Measurements from ENCODE around the gene DEDD.
A peak's percentile ranks its signal among the peaks of the same experiment; 100 is the strongest.

Gene DEDD

GRCh38 chr1:161162806-161163205 is 30.3 kb upstream of the DEDD start:
- no peak for DNase-seq

DNA sequence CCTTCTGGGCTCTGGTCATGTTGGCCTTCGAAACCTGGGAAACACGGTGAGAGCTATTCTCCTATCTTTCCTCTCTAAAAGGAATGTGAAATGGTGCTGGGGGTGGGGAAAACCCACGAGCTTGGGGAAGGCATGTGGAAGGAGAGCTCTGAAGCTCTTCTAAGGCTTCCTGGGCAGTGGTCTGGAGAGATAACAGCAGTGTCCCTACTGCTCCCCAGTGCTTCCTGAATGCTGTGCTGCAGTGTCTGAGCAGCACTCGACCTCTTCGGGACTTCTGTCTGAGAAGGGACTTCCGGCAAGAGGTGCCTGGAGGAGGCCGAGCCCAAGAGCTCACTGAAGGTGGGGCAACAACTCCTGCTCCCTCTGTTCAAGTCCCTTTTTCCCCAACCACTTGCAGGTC is 29.6 kb upstream of the DEDD start:
- DNase-seq = no peak

- DNase-seq = no peak
These were observed 29.2 kb upstream of the DEDD start for GRCh38 chr1:161161652-161162051.

GRCh38 chr1:161160671-161161145 is 28.2 kb upstream of the DEDD start:
- DNase-seq = no peak

DNA sequence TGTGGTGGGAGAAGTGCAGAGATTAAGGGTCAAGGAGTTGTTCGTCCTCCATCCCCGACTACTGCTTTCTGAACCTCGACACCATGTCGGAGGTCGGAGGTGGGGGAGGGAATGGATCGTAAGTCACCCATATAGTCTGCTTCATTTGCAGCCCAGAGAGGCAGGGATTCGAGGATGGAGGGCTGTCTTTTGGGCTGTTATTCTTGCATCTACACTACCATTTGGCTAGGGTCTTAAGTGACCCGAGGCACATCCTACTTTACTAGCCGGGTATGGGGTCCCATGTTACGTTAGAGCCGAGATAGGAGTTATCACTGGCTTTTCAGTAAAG is 27.4 kb upstream of the DEDD start:
- DNase-seq = no peak

GRCh38 chr1:161159087-161159912 is 26.8 kb upstream of the DEDD start, which contains the start of gene USP21:
Gene USP21, plus strand, starts transcription at chr1:161159500. Its CDS starts 1,141 bp downstream, at chr1:161160641.
- peak; percentile 89 for DNase-seq

- DNase-seq = no peak
These were observed 26.0 kb upstream of the DEDD start for GRCh38 chr1:161158316-161159010.

DNA sequence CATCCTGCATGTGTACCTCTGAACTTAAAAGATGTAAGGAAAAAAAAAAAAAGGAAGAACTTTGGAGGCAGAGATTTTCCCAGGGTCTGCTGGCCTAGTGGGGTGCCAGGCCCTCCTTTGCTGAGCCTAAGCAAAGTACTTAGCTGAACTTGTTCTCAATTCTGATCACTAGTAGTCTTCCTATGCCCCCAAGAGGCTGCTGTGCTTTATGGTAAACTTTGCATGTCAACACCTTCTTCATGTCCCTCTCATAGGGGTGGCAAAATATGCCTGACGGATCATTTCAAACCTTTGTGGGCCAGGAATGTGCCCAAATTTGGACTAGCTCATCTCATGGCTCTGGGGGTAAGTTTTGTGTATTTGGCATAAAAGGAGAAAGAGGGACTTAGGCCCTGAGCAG is 25.4 kb upstream of the DEDD start:
- DNase-seq = no peak

- DNase-seq = peak; percentile 77
These were observed 21.3 kb upstream of the DEDD start, which contains the start of gene UFC1 for GRCh38 chr1:161153682-161154337. Gene UFC1, plus strand, starts transcription at chr1:161153978. Its CDS starts 20 bp downstream, at chr1:161153998.

DNA sequence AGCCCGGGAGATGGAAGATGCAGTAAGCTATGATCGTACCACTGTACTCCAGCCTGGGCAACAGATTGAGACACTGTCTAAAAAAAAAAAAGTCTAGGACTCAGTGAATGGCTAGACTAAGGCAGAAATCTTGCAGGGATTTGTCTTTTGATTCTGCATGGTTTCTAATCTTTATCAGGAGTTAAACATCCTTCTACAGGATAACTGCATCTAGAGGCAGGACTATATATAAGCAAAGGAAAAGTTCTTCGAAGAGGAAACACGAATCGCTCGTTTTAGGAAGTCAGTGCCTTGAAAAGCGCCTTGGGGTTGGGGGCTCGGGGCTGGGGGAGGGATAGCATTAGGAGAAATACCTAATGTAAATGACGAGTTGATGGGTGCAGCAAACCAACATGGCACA is 20.7 kb upstream of the DEDD start:
- no peak for DNase-seq

DNA sequence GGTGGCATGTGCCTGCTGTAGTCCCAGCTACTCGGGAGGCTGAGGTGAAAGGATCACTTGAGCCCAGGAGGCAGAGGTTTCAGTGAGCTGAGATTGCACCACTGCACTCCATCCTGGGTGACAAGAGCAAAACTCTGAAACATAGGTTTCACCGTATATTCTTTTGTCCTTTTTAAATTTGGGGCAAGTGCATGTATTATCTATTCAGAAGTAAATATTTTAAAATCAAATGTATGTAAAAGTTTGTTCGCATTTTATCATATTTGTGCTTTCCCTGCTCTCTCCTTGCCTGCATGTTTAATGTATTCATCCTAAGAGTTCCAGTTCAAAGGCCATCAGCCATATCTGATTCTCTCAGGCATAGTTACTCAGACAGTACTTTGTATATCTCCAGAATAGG is 13.4 kb upstream of the DEDD start:
- no peak for DNase-seq

GRCh38 chr1:161140755-161141400 is 8.4 kb upstream of the DEDD start:
- no peak for DNase-seq

DNA sequence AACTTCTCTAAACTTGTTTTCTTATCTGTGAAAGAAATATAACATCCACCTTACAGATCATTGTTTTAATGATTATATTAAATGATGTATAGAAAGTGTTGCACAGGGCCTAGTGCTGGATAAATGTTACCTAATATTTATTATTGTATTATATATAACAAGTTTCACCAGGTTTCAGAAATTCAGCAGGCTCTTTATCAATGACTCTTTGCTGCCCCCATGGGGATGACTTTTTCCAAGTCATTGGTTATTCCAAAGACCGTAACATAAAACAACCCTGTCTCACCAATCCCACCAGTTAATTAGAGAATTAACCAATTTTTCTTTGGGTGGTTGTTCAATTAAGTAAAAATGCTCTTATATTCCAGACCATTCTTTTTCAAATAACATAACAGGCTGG is 7.3 kb upstream of the DEDD start:
- peak; percentile 35 for DNase-seq

GRCh38 chr1:161138431-161138830 is 6.0 kb upstream of the DEDD start:
- DNase-seq = no peak

DNA sequence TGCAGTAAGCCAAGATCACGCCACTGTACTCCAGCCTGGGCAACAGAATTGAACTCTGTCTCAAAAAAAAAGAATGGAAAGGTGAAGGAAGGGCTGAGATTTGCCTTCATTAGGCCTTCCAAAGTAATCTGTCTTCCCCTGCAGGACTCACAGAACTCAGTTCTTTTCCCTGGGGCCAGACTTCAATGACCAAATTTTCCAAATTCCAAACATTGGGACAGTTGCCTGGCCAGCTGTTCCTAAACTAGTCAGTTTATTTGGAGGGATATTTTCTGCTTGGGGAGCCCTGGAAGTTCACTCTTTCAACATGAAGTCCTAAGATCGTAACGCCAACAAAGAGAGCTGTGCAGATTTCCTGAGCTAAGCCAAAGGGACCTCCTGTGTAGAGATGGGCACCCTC is 5.4 kb upstream of the DEDD start:
- DNase-seq = no peak

- no peak for DNase-seq
These were observed 813 bp upstream of the DEDD start for GRCh38 chr1:161133220-161133740.

DNA sequence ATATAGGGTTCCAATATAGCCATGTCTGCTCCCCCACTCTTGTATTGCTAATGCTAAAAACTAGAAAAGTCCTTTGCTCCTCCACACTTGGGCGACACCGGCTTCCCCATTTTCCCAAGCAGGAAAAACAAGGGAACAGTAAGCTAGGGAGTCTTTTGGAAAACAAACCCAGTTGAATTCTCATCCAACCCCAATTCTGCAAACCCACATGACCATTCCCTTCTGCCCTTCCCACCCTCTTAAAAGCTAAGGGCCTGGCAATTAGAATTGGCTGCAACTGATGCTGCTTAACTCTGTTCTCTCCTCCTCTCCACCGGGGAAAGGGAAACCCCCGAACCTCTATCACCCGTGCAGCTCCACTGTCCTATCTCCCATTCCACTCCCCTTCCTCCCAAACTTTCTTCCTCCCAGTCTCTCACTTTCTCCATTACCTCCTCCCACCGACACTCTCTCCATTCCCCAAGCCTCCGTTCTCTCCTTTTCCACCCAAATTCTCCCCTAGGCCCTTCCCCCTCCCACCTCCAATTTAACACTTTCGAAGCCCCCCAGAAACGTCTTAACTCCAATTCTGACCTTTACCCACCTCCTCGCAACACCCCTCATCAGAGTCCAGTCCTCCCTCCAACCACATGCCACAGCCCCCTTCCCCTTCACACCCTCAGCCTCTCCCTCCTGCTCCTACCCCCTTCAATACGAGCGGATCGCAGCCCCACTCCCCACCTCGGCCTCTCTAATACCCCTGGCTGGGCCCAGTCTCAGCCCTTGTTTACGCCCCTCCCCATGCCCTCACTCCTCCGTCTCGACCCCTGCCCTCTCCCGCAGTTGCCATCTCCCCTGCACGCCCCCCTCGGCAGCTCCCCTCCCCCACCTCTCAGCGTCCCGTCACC is 701 bp downstream of the DEDD start:
- DNase-seq = no peak

DNA sequence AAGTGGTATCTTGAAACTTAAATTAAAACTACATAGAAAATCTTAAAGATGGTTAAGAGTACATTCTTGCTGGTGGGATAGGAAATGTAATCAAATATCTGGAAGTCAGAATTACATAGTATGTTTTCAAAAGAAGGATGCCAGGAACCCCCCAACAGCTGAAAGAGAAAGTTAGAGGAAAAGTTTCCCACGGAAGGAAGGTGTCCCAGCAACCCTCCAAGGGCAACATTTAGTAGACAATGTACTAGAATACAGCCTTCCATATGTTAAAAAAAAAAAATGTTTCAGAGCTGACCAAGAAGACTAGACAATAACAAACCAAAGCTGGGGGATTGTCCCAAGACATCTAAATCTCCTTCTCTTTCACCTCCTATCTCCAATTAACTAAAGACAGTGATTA is 2.2 kb downstream of the DEDD start:
- DNase-seq = no peak

DNA sequence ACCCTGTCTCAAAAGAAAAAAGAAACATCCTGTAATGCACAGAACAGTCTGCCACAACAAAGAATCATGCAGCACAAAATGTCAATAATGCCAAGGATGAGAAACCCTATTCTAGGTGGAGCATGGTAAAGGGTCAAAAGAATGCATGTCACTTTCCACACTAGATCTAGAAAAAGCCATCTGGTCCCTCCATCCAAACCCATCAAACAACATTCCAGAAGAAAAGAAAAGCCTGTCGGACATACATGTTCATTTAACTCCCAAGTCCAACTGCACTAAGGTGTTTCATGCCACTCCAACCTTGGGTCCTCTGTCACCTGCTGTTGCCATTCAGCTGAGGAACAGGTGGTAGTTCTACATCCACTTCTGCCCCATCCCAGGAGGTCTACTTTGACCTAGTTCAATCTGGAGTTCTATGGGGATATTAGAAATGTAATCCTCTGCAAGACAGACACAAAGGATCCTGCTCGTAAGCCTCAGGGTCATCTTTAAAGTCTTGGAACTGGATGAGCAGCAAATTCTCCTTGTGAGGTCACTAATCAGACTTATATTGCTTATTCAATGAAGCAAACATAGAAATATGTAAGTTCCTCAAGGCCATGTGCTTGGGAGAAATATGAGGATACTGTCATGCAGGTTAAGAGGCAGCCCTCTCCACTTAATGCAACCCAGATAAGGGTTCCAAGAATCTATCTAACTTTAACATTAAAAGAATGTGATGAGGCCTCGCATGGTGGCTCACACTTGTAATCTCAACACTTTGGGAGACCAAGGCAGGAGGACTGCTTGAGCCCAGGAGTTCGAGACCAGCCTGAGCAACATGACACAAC is 3.7 kb downstream of the DEDD start:
- no peak for DNase-seq

DNA sequence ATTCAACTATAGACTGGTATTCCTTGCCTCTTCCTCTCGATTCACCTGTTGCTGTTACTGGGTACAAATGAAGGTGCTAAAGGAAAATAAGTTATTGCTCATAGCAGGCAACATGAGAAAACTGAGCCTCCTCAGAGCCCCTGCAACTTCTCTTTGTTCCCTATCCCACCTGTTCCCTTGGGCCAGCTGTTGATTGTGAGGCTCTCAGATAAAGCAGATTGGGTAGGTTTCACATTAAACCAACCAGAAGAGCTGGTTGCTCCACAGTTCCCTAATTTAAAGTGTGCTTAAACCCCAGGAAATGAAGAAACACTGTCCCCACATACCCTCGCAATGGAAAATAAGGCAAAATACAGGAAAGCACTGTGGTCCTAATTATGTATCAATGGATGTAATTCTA is 4.8 kb downstream of the DEDD start:
- no peak for DNase-seq

GRCh38 chr1:161122967-161123366 is 9.5 kb downstream of the DEDD start:
- DNase-seq = no peak

Measured in effector CD4-positive, alpha-beta T cell (primary cell).